Measurements from ENCODE around the gene ANKS3. TPM values are rescaled to one million over a fixed set of nuclear protein-coding genes. Genes with fewer than 3 reads are reported as not detected.
A peak's percentile ranks its signal among the peaks of the same experiment; 100 is the strongest.

The ANKS3 gene
- total RNA-seq, 4 donors from 2014 or later, result 23.3 to 47.8 (median 27.6) TPM

- H3K4me1 ChIP-seq, result peaks cover 0 to 22% (median 5%) of the 10 kb centered on the region in 3 donors
- no peak for ATAC-seq
Observed at GRCh38 chr16:4737545-4737944, 3.5 kb upstream of the ANKS3 start.

GRCh38 chr16:4736546-4736945, 2.5 kb upstream of the ANKS3 start:
- no peak for ATAC-seq
- H3K27me3 ChIP-seq, result no peaks in the 10 kb centered on the region
- WGBS, 2 donors (ENCODE audit: low coverage in 1 of 2), result 29 to 81% methylated on average over 1 to 4 of the region's 4 CpGs
- no peaks in the 10 kb centered on the region for H3K9me3 ChIP-seq
- peaks cover 0 to 31% (median 5%) of the 10 kb centered on the region in 3 donors for H3K4me1 ChIP-seq
- no peak overlapping the region for H3K4me3 ChIP-seq
- peaks cover 0 to 4% of the 10 kb centered on the region in 2 donors for H3K36me3 ChIP-seq
- H3K27ac ChIP-seq, result no peak overlapping the region
- TF ChIP-seq POLR2A (IDR thresholded peaks at IDR 0.05), result no peak
- no peak for TF ChIP-seq EP300 (IDR thresholded peaks at IDR 0.05)
- TF ChIP-seq POLR2AphosphoS5 (IDR thresholded peaks at IDR 0.05), result no peak
- TF ChIP-seq, protein P1, sequence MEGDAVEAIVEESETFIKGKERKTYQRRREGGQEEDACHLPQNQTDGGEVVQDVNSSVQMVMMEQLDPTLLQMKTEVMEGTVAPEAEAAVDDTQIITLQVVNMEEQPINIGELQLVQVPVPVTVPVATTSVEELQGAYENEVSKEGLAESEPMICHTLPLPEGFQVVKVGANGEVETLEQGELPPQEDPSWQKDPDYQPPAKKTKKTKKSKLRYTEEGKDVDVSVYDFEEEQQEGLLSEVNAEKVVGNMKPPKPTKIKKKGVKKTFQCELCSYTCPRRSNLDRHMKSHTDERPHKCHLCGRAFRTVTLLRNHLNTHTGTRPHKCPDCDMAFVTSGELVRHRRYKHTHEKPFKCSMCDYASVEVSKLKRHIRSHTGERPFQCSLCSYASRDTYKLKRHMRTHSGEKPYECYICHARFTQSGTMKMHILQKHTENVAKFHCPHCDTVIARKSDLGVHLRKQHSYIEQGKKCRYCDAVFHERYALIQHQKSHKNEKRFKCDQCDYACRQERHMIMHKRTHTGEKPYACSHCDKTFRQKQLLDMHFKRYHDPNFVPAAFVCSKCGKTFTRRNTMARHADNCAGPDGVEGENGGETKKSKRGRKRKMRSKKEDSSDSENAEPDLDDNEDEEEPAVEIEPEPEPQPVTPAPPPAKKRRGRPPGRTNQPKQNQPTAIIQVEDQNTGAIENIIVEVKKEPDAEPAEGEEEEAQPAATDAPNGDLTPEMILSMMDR (IDR thresholded peaks at IDR 0.05), result no peak

More at GRCh38 chr16:4737545-4737944, 3.5 kb upstream of the ANKS3 start:
- no peaks in the 10 kb centered on the region for H3K36me3 ChIP-seq
- H3K9me3 ChIP-seq, result no peaks in the 10 kb centered on the region
- WGBS, 2 donors (ENCODE audit: low coverage in 1 of 2), result 80 to 81% methylated on average over 6 to 8 of the region's 15 CpGs
- no peaks in the 10 kb centered on the region for H3K27me3 ChIP-seq
- no peak overlapping the region for H3K27ac ChIP-seq
- no peak overlapping the region for H3K4me3 ChIP-seq
- TF ChIP-seq EP300 (IDR thresholded peaks at IDR 0.05) (no peak), POLR2AphosphoS5 (IDR thresholded peaks at IDR 0.05) (no peak), POLR2A (IDR thresholded peaks at IDR 0.05) (no peak)
- TF ChIP-seq, protein P1 (IDR thresholded peaks at IDR 0.05), result no peak

GRCh38 chr16:4734730-4735535, 862 bp upstream of the ANKS3 start:
- H3K27me3 ChIP-seq, result no peaks in the 10 kb centered on the region
- TF ChIP-seq EP300 (IDR thresholded peaks at IDR 0.05) (no peak), POLR2A (IDR thresholded peaks at IDR 0.05) (no peak), POLR2AphosphoS5 (IDR thresholded peaks at IDR 0.05) (no peak)
- TF ChIP-seq, protein P1 (IDR thresholded peaks at IDR 0.05), result no peak
- WGBS, 2 donors (ENCODE audit: low coverage in 1 of 2), result 2 to 4% methylated on average over 7 to 17 of the region's 38 CpGs
- peaks cover 0 to 31% (median 5%) of the 10 kb centered on the region in 3 donors for H3K4me1 ChIP-seq
- ATAC-seq, result peak; percentile 76
- peak overlapping the region; percentile 40 to 94 (median 88) for H3K27ac ChIP-seq
- H3K4me3 ChIP-seq, result peak overlapping the region; percentile 61 to 95
- H3K36me3 ChIP-seq, result peaks cover 0 to 20% of the 10 kb centered on the region in 2 donors
- no peaks in the 10 kb centered on the region for H3K9me3 ChIP-seq

- Histone ChIP-seq H3K27ac (peak overlapping the region; percentile 20 to 94 (median 88)), H3K4me3 (peak overlapping the region; percentile 61 to 95), H3K27me3 (no peaks in the 10 kb centered on the region), H3K36me3 (peaks cover 0 to 32% of the 10 kb centered on the region in 2 donors), H3K9me3 (no peaks in the 10 kb centered on the region), H3K4me1 (peaks cover 0 to 31% (median 5%) of the 10 kb centered on the region in 3 donors)
- WGBS, 2 donors (ENCODE audit: low coverage in 1 of 2), result 0% methylated on average over 2 to 5 of the region's 19 CpGs
- no peak for TF ChIP-seq EP300 (IDR thresholded peaks at IDR 0.05)
- no peak for TF ChIP-seq POLR2A (IDR thresholded peaks at IDR 0.05)
- TF ChIP-seq, protein P1 (IDR thresholded peaks at IDR 0.05), result no peak
- TF ChIP-seq POLR2AphosphoS5 (IDR thresholded peaks at IDR 0.05), result no peak
- peak; percentile 1 for ATAC-seq
Observed at GRCh38 chr16:4733747-4734062, 366 bp downstream of the ANKS3 start.
